H1 (cell line): ENCODE measurements around the gene ADARB2. TPM values are rescaled to one million over a fixed set of nuclear protein-coding genes. Genes with fewer than 3 reads are reported as not detected.

Source experiments
- CTCF ChIA-PET: fragments of 300-600 bp; sonication (Branson Sonifier 250); formaldehyde crosslinking; loops from one replicate; lab custom pipeline; 2021; ENCODE audit not compliant: partially characterized antibody; lab: Charles Lee
- POLR2A ChIA-PET: fragments of 300-600 bp; sonication (Branson Sonifier 250); formaldehyde crosslinking; loops from one replicate; lab custom pipeline; 2021; ENCODE audit warnings: inconsistent platforms; ENCODE audit not compliant: partially characterized antibody; lab: Charles Lee
- DNase-seq, 2 experiments: peaks; one replicate each; pipeline versions ENCODE4 v3.0.0 to v3.0.0-alpha.2; 2010 to 2022; ENCODE audit warnings: low spot score in 2 of 2, low read depth in 1 of 2, mixed read lengths in 1 of 2
- FAIRE-seq: peaks from 2 replicates; lab custom pipeline; 2011; peaks lifted over from hg19 to GRCh38; lab: Jason Lieb, UNC
- H2AFZ ChIP-seq: 2 replicates; pipeline ENCODE4 v1.8.1; 2012; ENCODE audit warnings: low read length, inconsistent platforms
- H2AK5ac ChIP-seq: 2 replicates; pipeline ENCODE4 v1.6.1; 2013; ENCODE audit warnings: low read depth, low read length
- H2BK120ac ChIP-seq: replicated peaks from 2 replicates; pipeline ENCODE3; 2013; ENCODE audit warnings: low read depth, low read length, inconsistent platforms
- H2BK12ac ChIP-seq: 2 replicates; pipeline ENCODE4 v1.6.1; 2013; ENCODE audit warnings: low read depth, low read length
- H2BK15ac ChIP-seq: 2 replicates; pipeline ENCODE4 v1.6.1; 2013; ENCODE audit warnings: low read length
- H2BK20ac ChIP-seq: 2 replicates; pipeline ENCODE4 v1.6.1; 2013; ENCODE audit warnings: low read length
- H2BK5ac ChIP-seq: 2 replicates; pipeline ENCODE4 v1.6.1; 2013; ENCODE audit warnings: low read depth, low read length
- H3K14ac ChIP-seq: 2 replicates; pipeline ENCODE4 v1.6.1; 2013; ENCODE audit warnings: inconsistent platforms; ENCODE audit not compliant: insufficient read length
- H3K18ac ChIP-seq: 2 replicates; pipeline ENCODE4 v1.6.1; 2013; ENCODE audit warnings: low read length; ENCODE audit errors: extremely low read depth
- H3K23ac ChIP-seq: 2 replicates; pipeline ENCODE4 v1.6.1; 2013; ENCODE audit warnings: inconsistent platforms; ENCODE audit not compliant: insufficient read length
- H3K23me2 ChIP-seq: 2 replicates; pipeline ENCODE4 v1.6.1; 2013; ENCODE audit warnings: low read depth, low read length
- H3K27ac ChIP-seq: 2 replicates; pipeline ENCODE4 v1.6.1; 2011; ENCODE audit warnings: low read depth, low read length, inconsistent platforms
- H3K27me3 ChIP-seq, 4 experiments: replicated peaks in 1 of 4; 1 replicate in 1 of 4; 2 replicates in 3 of 4; pipeline versions ENCODE4 v1.6.1 to v1.8.1; 2011 to 2013; ENCODE audit warnings: low read length in 3 of 4, mild to moderate bottlenecking in 3 of 4, inconsistent platforms in 2 of 4, mixed read lengths in 2 of 4, moderate library complexity in 1 of 4; ENCODE audit not compliant: control insufficient read depth in 3 of 4, insufficient read depth in 3 of 4; ENCODE audit errors: extremely low read depth in 1 of 4
- H3K36me3 ChIP-seq, 4 experiments: 2 replicates each; pipeline versions ENCODE4 v1.6.1 to v1.8.1; 2011 to 2013; ENCODE audit warnings: mild to moderate bottlenecking in 4 of 4, low read length in 3 of 4, moderate library complexity in 2 of 4, control low read depth in 1 of 4, inconsistent platforms in 1 of 4; ENCODE audit not compliant: insufficient read depth in 4 of 4, control insufficient read depth in 2 of 4
- H3K4ac ChIP-seq: replicated peaks from 2 replicates; pipeline ENCODE3; 2013; ENCODE audit warnings: low read length, low read depth, mixed read lengths, inconsistent platforms; ENCODE audit not compliant: insufficient read length
- H3K4me1 ChIP-seq, 4 experiments: replicated peaks in 1 of 4; 1 replicate in 1 of 4; 2 replicates in 3 of 4; pipeline versions ENCODE4 v1.6.1 to v1.8.1; 2011 to 2013; ENCODE audit warnings: low read length in 3 of 4, inconsistent platforms in 2 of 4, mixed read lengths in 1 of 4; ENCODE audit not compliant: insufficient read depth in 4 of 4, control insufficient read depth in 3 of 4
- H3K4me2 ChIP-seq, 2 experiments: 2 replicates each; pipeline versions ENCODE4 v1.6.1 to v1.8.1; 2011 to 2013; ENCODE audit warnings: low read depth in 2 of 2, low read length in 2 of 2, control low read depth in 1 of 2, inconsistent platforms in 1 of 2, mild to moderate bottlenecking in 1 of 2; ENCODE audit not compliant: insufficient read depth in 1 of 2
- H3K4me3 ChIP-seq, 4 experiments: fragments of 200-600, 300-600 bp in 1 of 4; sonication (generic), shearing (Covaris generic), sonication (Bioruptor Twin) in 1 of 4; 2 replicates each; pipeline versions ENCODE4 v1.5.1 to v1.8.1; 2011 to 2016; ENCODE audit warnings: low read length in 4 of 4, low read depth in 3 of 4, control low read depth in 2 of 4, inconsistent platforms in 2 of 4, mild to moderate bottlenecking in 2 of 4, mixed read lengths in 1 of 4, moderate library complexity in 1 of 4; ENCODE audit not compliant: insufficient read depth in 2 of 4; ENCODE audit errors: extremely low read depth in 1 of 4
- H3K56ac ChIP-seq: replicated peaks from 2 replicates; pipeline ENCODE3; 2013; ENCODE audit warnings: low read depth, mild to moderate bottlenecking, mixed read lengths, low read length, inconsistent platforms; ENCODE audit not compliant: insufficient read length
- H3K79me1 ChIP-seq: 2 replicates; pipeline ENCODE4 v1.6.1; 2013; ENCODE audit warnings: low read depth, low read length, control low read depth
- H3K79me2 ChIP-seq, 2 experiments: 2 replicates each; pipeline versions ENCODE4 v1.6.1 to v1.8.1; 2012 to 2013; ENCODE audit warnings: low read length in 2 of 2, mild to moderate bottlenecking in 2 of 2, inconsistent platforms in 1 of 2; ENCODE audit not compliant: insufficient read depth in 2 of 2, control insufficient read depth in 1 of 2
- H3K9ac ChIP-seq, 4 experiments: replicated peaks in 1 of 4; 1 replicate in 1 of 4; 2 replicates in 3 of 4; pipeline versions ENCODE4 v1.6.1 to v1.8.1; 2011 to 2013; ENCODE audit warnings: low read depth in 3 of 4, low read length in 3 of 4, control low read depth in 2 of 4, mild to moderate bottlenecking in 2 of 4, moderate library complexity in 2 of 4, inconsistent platforms in 1 of 4; ENCODE audit errors: extremely low read depth in 1 of 4
- H3K9me3 ChIP-seq, 2 experiments: 2 replicates each; pipeline versions ENCODE4 v1.6.1 to v1.8.1; 2012 to 2013; ENCODE audit warnings: mild to moderate bottlenecking in 2 of 2, moderate library complexity in 2 of 2, control low read depth in 1 of 2, inconsistent platforms in 1 of 2, low read depth in 1 of 2, low read length in 1 of 2, mixed read lengths in 1 of 2; ENCODE audit not compliant: insufficient read depth in 2 of 2
- H4K20me1 ChIP-seq, 2 experiments: replicated peaks in 1 of 2; 2 replicates each; pipeline versions ENCODE3 to v1.8.1; 2011 to 2013; ENCODE audit warnings: inconsistent platforms in 2 of 2, low read length in 2 of 2, mild to moderate bottlenecking in 1 of 2; ENCODE audit not compliant: insufficient read depth in 2 of 2, control insufficient read depth in 1 of 2
- H4K5ac ChIP-seq: 2 replicates; pipeline ENCODE4 v1.6.1; 2013; ENCODE audit warnings: low read length, low read depth, mixed read lengths, inconsistent platforms; ENCODE audit not compliant: insufficient read length
- H4K8ac ChIP-seq: 2 replicates; pipeline ENCODE4 v1.8.0; 2013; ENCODE audit warnings: mild to moderate bottlenecking, moderate library complexity, low read length, inconsistent platforms; ENCODE audit not compliant: insufficient read depth; ENCODE audit errors: extremely low read depth
- H4K91ac ChIP-seq: replicated peaks from 2 replicates; pipeline ENCODE3; 2013; ENCODE audit warnings: low read length, mixed read lengths, inconsistent platforms; ENCODE audit not compliant: insufficient read length
- ASH2L ChIP-seq: fragments of 200-600, 300-600 bp; sonication (generic); IDR thresholded peaks from one replicate; pipeline ENCODE4 v1.7.1; 2017; ENCODE audit warnings: low read length
- GTF2F1 ChIP-seq: IDR thresholded peaks from 2 replicates; pipeline ENCODE4 v1.6.1; 2012; ENCODE audit warnings: low read depth, low read length, improper control_type of control experiment, borderline replicate concordance
- RNF2 ChIP-seq: fragments of 200-900, 300-1000 bp; sonication (generic); IDR thresholded peaks from 2 replicates; pipeline ENCODE4 v1.7.1; 2016; ENCODE audit warnings: borderline replicate concordance, low read depth, mild to moderate bottlenecking, antibody characterized with exemption, low read length; ENCODE audit not compliant: poor library complexity, severe bottlenecking; ENCODE audit errors: missing control alignments
- SP4 ChIP-seq: IDR thresholded peaks from 2 replicates; pipeline ENCODE4 v1.6.1; 2012; ENCODE audit warnings: low read length, inconsistent platforms
- SRF ChIP-seq: IDR thresholded peaks from 2 replicates; pipeline ENCODE4 v1.6.1; 2011; ENCODE audit warnings: mild to moderate bottlenecking, low read depth, low read length, moderate library complexity
- SUZ12 ChIP-seq: fragments of 200-600 bp; sonication (generic); IDR thresholded peaks from 2 replicates; pipeline ENCODE4 v1.6.1; 2012; ENCODE audit warnings: mild to moderate bottlenecking, inconsistent platforms, low read length, moderate library complexity, mixed read lengths
- TAF1 ChIP-seq: IDR thresholded peaks from 2 replicates; pipeline ENCODE4 v1.6.1; 2011; ENCODE audit warnings: mild to moderate bottlenecking, low read depth, low read length
- TCF12 ChIP-seq: IDR thresholded peaks from 2 replicates; pipeline ENCODE4 v1.6.1; 2011; ENCODE audit warnings: low read depth, mild to moderate bottlenecking, low read length
- WGBS, 2 experiments: shearing (Covaris generic) in 1 of 2; methylation state at CpG; one replicate each; pipeline versions ENCODE4 v1.1.6 to v1.1.7; 2013 to 2015; ENCODE audit warnings: low lambda C conversion rate in 2 of 2, mixed read lengths in 2 of 2, inconsistent platforms in 1 of 2, low coverage in 1 of 2, missing lambda C conversion rate in 1 of 2; ENCODE audit not compliant: insufficient replicate concordance in 2 of 2, insufficient coverage in 1 of 2, insufficient read length in 1 of 2; ENCODE audit errors: extremely low coverage in 1 of 2, missing lambda C conversion rate in 1 of 2; 5-methylcytosine and 5-hydroxymethylcytosine counted together
- polyA plus RNA-seq, 7 experiments: library from polyadenylated mRNA; depleted of rRNA in 3 of 7; stranded (reverse) in 5 of 7; unstranded in 2 of 7; fragments of >200 nt in 5 of 7; fragments of 200-250 nt in 2 of 7; gene quantifications; 1 replicate in 5 of 7; 2 replicates in 1 of 7; 4 replicates in 1 of 7; pipeline versions ENCODE4 v1.2.1 to v1.2.3, GENCODE V29; 2011 to 2013; ENCODE audit warnings: missing spikeins in 2 of 7, mixed read lengths in 2 of 7
- total RNA-seq: library from RNA; stranded (reverse); fragmentation: NEBNext Ultra II Directional; extraction: Animal tissue kit (Norgen Biotek cat#: 25700); gene quantifications from 2 replicates; pipeline ENCODE4 v1.2.1, GENCODE V29; 2021
- TF ChIP-seq, protein P1 (sequence below): IDR thresholded peaks from 2 replicates; pipeline ENCODE4 v1.6.1; 2011; ENCODE audit warnings: low read depth, mild to moderate bottlenecking, low read length; ENCODE audit not compliant: insufficient read depth

ADARB2 gene
- total and polyA plus RNA-seq, 2 of the 8 experiments (the other 6 are each of a cell fraction or from before 2014, with no cell fraction given), result 2.2 to 2.8 TPM

- Histone ChIP-seq H2BK15ac (no peak overlapping the region), H3K23me2 (no peaks in the 10 kb centered on the region), H3K4me2 (no peak overlapping the region), H2BK120ac (no peak overlapping the region), H3K27me3 (no peaks in the 10 kb centered on the region), H3K4me1 (peaks cover 0 to 4% (median 2%) of the 10 kb centered on the region in 4 experiments; a peak in 2 of 7 replicates), H3K79me2 (no peaks in the 10 kb centered on the region), H3K36me3 (no peaks in the 10 kb centered on the region), H3K79me1 (no peaks in the 10 kb centered on the region), H3K18ac (no peak overlapping the region), H2AFZ (no peak overlapping the region), H4K5ac (no peak overlapping the region), H4K91ac (no peak overlapping the region), H3K14ac (no peak overlapping the region), H3K9ac (no peak overlapping the region), H2BK20ac (no peak overlapping the region), H2BK5ac (no peak overlapping the region), H3K56ac (no peak overlapping the region), H4K20me1 (no peaks in the 10 kb centered on the region), H3K9me3 (no peaks in the 10 kb centered on the region), H3K4ac (no peak overlapping the region), H3K27ac (no peak overlapping the region), H3K4me3 (no peak overlapping the region), H2BK12ac (peak overlapping the region; percentile 44; the same call in 1 of the 2 replicates), H3K23ac (no peak overlapping the region), H2AK5ac (no peak overlapping the region), H4K8ac (no peak overlapping the region)
- no peak for FAIRE-seq
- 89% methylated on average over 3 of the region's 3 CpGs; no CpG with 5 or more reads in 1 of the 2 experiments for WGBS, 2 experiments
- ChIA-PET CTCF (interaction anchor here (1.1 to 2.4 kb wide), 3 partner anchors 11 to 83 kb away, joined by 3 to 8 read pairs (median 7); no protein-coding TSS in a partner anchor), POLR2A (interaction anchor here (0.8 kb wide), 1 partner anchor 9 kb away, joined by 3 read pairs; no protein-coding TSS in a partner anchor)
- DNase-seq, result peak in 1 of 2 experiments; percentile 2
- TF ChIP-seq SUZ12 (no peak), TCF12 (no peak), SP4 (no peak), ASH2L (no peak), RNF2 (no peak), GTF2F1 (no peak), SRF (no peak), TAF1 (no peak)
- TF ChIP-seq, protein P1, sequence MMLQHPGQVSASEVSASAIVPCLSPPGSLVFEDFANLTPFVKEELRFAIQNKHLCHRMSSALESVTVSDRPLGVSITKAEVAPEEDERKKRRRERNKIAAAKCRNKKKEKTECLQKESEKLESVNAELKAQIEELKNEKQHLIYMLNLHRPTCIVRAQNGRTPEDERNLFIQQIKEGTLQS, result no peak
These were observed 416.5 kb downstream of the ADARB2 start for GRCh38 chr10:1320739-1321320.
